GM19455 (cell line): ENCODE results near the gene CNIH3.

ENCODE experiments used
- ATAC-seq: cut with Tn5 transposase; IDR thresholded peaks from one replicate; pipeline ENCODE4 v1.9.1; 2021; ENCODE audit not compliant: unreplicated experiment

Gene CNIH3

GRCh38 chr1:224739303-224739996 is 123.3 kb downstream of the CNIH3 start:
- ATAC-seq, result no peak

DNA sequence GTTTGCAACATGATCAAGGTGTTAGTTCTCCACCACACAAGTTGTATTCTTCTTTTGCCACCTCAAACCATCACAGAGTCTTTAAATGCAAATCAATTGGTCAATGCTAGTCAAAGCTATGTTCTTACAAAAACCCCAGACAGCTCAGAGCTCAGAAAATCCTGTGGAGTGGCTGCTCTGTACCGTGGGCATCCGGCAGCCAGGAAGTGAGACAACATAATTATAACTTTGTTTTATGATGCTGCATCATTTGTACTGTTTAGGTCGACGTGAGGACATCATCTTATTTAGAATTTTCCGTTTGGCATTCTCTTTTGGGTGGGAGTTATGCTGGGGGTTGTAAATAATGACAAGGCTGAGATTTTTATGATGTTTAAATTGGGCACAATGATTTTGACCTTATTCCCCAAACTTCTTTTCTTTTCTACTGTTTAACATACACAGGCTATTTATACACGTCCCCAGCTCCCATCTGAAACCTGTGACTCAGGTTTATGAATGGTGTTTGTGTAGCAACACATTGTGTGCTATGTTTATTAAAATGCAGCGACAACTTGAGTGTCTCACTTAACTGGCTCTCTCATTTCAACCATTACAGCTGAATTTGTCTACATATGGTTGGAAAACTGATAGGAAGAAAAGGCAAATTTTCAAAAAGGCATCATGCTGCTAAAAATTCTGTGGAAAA is 124.0 kb downstream of the CNIH3 start:
- ATAC-seq, result peak; percentile 89

- no peak for ATAC-seq
These were observed 124.6 kb downstream of the CNIH3 start for GRCh38 chr1:224740685-224741052.

- ATAC-seq, result no peak
These were observed 126.2 kb downstream of the CNIH3 start for GRCh38 chr1:224742349-224742748.

GRCh38 chr1:224743608-224744164 is 127.6 kb downstream of the CNIH3 start:
- no peak for ATAC-seq

DNA sequence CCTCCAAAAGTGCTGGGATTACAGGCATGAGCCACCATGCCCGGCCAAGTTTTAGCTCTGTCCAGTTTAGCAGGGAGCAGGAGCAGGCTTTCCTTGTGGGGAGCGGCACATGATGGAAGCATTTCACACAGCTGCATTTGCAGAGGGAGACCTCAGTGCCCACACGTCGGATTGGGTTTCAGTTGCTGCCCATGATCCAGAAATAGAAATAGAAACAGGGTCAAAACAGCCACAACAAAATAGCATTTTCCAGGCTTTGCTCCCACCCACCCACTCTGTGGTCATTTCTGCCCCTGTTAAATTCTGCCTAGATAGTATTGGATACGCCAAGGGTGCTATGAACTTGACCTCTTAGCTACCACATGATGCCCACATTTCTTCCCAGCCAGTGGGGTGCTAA is 128.4 kb downstream of the CNIH3 start:
- ATAC-seq, result no peak

GRCh38 chr1:224745394-224745793 is 129.3 kb downstream of the CNIH3 start:
- no peak for ATAC-seq

DNA sequence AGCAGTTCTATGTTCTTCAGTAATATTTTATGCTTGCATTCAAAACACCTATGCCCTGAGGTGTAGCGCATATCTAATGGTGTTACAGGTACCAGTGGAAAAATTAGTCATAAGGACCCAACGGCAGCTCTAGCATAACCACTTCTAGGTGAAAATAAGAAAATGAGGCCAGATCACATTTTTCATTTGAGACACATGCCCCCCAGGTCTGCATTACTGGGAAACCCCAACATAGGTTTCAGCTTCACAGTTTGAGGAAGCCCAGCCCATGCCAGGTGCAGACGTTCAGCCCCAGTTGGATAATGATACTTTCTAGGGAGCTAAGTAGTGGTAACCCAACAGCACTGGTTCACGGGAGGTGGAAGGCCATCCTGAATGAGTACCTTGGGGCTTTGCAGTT is 129.8 kb downstream of the CNIH3 start:
- peak; percentile 50 for ATAC-seq

DNA sequence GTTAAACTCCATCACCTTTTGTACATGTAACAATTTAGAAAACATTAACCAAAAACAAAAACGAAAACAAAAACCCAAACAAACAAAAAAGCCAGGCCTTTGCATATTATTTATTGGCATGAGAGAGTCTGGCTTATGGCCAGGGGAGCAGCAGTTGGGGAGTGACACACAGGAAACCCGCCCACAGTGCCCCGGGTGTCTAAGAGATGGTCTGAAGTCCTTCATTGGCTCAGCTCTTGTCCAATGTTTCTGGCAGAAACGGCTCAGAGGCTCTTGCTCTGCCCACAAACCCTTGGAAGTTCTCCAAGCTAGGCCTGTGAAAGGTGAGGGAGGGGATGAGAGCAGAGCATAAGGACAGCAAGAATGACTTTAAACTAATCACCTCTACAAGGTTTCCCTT is 131.5 kb downstream of the CNIH3 start:
- no peak for ATAC-seq

DNA sequence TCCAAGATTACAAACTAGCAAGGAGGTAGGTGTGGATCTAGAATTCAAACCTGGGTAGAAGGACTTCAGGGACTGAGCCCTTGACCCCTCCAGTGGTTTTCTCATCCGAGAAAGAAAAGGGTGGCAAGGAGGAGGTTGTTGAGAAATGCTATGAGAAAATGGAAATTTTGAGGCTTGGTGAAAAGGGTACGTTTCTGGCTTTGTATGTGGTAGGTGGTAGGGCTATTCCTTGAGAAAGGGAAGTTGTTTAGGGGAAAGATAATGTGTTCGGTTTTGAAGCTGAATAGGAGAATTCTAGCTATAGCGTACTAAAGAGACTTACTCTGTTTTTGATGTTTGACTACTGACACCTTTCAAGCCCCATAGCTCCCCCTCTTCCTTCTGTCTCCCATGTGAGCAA is 133.8 kb downstream of the CNIH3 start:
- no peak for ATAC-seq

DNA sequence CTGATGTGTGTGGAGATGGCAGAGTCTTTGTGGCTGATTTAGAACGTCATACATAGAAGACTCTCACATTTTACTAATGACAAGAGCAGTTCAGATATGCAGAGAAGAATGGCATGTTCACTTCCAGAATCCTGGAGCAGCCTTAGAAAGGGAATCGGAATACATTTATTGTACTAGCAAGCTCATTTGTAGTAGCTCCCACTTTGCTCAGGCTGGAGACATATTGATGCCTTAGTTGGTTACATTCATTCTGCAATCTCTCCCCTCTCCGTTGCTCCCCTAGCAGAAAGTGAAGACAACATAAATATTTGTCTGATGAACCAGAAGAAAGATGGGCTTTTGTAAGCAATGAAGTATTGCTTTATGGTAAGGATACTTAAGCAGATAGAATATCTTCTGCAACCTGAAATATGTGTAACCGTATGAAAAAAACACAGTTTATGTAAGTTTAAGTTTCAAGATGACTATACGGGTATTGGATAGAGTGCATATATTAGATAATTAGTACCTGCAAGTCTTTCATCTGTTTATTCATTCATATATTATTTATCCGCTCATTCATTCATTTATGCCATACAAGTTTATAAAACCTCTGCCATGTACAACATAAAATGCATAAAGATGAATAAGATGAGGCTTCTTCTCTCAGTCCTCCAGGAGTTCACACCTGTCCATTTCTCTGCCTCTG is 135.7 kb downstream of the CNIH3 start:
- ATAC-seq, result no peak

DNA sequence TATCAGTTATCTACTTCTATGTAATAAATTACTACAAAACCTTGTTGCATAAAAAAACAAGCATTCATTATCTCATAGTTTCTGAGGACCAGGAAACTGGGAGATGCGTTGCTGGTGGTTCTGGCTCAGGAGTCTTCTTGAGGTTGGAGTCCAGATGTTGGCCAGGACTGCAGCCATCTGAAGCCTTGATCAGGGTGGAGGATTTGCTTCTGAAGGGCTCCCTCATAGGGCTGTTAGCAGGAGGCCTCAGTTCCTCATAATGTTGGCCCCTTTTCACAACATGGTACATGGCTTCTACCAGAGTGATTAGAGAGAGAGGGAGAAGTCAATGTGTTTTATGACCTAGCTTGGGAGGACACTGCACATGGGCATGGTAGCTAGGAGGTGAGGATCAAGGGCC is 137.4 kb downstream of the CNIH3 start:
- no peak for ATAC-seq

- ATAC-seq, result no peak
These were observed 139.5 kb downstream of the CNIH3 start for GRCh38 chr1:224755586-224755985.

DNA sequence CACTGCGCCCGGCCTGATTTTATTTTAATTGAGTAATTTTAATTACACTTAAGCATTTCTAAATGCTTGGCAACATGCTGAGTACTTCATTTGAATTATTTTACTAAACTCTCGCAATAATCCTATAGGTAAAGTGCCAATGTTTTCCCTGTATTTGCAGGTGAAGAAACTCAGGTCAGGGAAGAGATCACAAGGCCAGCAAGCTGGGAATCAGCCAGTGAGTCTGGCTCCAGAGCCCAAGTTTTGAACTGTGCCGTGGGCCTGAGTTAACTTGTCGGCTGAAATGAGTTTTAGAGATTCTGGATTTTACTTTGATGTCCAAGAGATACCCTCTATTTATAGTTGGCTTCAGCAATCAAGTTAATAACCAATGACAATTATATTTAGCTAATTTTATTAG is 141.4 kb downstream of the CNIH3 start:
- no peak for ATAC-seq

GRCh38 chr1:224759135-224759534 is 143.0 kb downstream of the CNIH3 start:
- no peak for ATAC-seq

DNA sequence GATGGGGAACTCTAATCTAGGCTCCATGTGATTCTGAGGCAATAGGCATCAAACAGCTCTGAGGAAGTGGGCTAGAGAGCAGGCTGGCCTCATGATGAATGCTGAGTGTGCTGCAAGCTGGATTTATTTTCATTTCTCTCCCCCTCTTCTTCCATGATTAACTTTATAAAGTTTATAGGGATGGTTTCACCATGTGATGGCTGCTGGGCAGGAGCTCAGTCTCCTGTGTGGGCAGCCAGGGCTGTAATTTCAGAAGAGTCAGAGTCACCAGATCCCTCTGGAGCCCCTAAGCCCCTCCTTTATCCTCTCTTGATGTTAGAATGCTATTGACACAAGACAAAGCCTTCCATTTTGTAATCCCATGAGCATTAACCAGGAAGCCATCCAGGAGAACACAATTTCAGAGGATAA is 143.6 kb downstream of the CNIH3 start:
- ATAC-seq, result no peak

DNA sequence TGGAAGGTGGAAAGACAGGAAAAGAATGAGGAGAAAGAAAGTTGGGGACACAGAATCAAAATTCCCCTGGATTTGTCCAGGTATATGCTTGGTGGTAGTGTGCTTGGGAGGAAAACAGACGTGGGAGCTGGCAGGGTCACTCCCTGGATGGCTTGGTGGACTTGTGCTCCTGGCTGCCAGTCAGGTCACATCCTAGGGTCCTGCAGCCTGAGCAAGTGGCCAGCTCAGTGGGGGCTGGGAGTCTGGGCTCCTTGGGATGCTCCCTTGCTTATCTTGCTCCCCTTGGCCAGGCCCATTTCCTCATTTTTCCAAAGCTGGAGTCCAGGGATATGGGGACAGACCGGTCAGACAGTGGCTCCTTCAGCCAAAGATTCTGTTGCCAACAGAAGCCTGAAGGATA is 144.0 kb downstream of the CNIH3 start:
- no peak for ATAC-seq

DNA sequence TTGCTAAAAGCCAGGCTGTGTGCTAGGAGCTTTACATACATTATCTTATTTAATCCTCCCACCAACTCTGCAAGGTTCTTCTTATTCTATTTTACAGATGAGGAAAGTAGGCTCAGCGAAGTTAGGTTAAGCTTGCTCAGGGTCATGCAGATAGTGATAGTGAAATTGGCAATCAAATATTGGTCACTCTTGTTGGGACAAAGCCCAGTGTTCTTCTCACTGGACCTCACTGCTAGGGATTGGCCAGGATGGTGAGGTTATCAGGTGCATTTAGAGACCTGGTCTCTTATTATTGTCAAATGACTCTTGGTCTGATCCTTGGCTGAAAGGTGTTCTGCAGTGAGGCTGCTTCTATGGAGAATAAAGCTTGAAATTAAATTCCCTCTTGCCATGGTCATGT is 145.1 kb downstream of the CNIH3 start:
- ATAC-seq, result no peak

DNA sequence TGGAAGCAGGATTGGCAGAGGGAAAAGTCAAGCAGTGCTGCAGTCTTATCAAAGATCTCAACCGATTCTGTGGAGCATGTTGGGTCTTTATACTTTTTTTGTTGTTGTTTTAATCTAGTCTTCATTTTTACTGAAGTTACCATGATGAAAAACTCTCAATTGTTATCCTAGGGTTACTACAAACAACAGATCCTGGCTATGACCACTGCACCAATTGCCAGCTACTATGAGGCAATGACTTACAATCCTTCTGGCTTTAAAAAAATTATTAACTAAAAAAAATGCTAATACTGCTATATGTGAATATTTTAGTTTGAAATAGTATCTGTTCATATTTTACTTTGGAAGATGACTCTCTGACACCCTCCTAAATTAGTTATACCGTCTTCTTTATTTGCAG is 145.9 kb downstream of the CNIH3 start:
- no peak for ATAC-seq

DNA sequence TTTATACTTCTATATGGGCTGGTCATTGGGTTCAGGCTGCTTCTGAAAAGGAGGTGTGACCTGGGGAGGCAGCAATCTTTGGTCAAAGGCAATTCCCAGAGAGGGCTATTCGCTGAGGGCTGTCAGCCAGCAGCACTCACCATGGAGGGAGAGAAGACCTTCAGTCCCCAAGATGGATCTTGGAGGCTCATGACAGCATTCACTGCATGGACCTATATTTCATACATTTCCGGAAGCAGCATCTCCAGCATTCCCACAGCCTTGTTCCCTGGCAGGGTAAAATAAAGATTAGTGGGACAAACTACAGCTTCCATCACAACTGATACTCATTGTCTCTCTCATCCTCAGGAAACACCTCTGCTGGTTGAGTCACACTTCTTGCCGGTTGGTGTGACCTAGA is 146.6 kb downstream of the CNIH3 start:
- ATAC-seq, result no peak

- ATAC-seq, result no peak
These were observed 147.1 kb downstream of the CNIH3 start for GRCh38 chr1:224763126-224763775.

- ATAC-seq, result no peak
These were observed 150.1 kb downstream of the CNIH3 start for GRCh38 chr1:224766266-224766665.
